ENCODE data around the gene GRN. TPM values are rescaled to one million over a fixed set of nuclear protein-coding genes. Genes with fewer than 3 reads are reported as not detected.

Gene GRN
- total and polyA plus RNA-seq, 9 of the 15 experiments (the other 6 are each of a cell fraction or from before 2014, with no cell fraction given), result 5.4 to 75.3 (median 20.7) TPM

GRCh38 chr17:44363613-44364159 lies 18.6 kb downstream of the GRN start, which contains the start of gene FAM171A2 (continued):
- TF ChIP-seq CHD7 (IDR thresholded peaks at IDR 0.05; ENCODE audit: low read depth, low read length) (no peak), MECOM (CRISPR knock-in tag; IDR thresholded peaks at IDR 0.05) (no peak), ZNF3 (CRISPR knock-in tag; IDR thresholded peaks at IDR 0.05) (no peak), EWSR1 (IDR thresholded peaks at IDR 0.05; ENCODE audit: borderline replicate concordance, low read depth, partially characterized antibody) (no peak), RBFOX2 (IDR thresholded peaks at IDR 0.05; ENCODE audit: low read depth, low read length) (peak; percentile 68), HMGN3 (IDR thresholded peaks at IDR 0.05; ENCODE audit: borderline replicate concordance, extremely low read depth, insufficient read length, low read depth, low read length) (peak; percentile 40), IRF9 (tag; IDR thresholded peaks at IDR 0.05) (no peak), ZNF668 (CRISPR knock-in tag; IDR thresholded peaks at IDR 0.05) (no peak), ZNF764 (CRISPR knock-in tag; IDR thresholded peaks at IDR 0.05; ENCODE audit: low read depth) (no peak), IRF2 (CRISPR knock-in tag; IDR thresholded peaks at IDR 0.05) (no peak), UBTF (IDR thresholded peaks at IDR 0.05; ENCODE audit: borderline replicate concordance in 1 of 2, low read depth in 2 of 2, low read length in 2 of 2) (peak; percentile 90 to 97), HLTF (IDR thresholded peaks at IDR 0.05) (no peak), COPS2 (conservative IDR thresholded peaks at IDR 0.05) (no peak), RB1 (IDR thresholded peaks at IDR 0.05; ENCODE audit: low read depth) (peak; percentile 93)

Data from K562 (cell line).